Panc1 (cell line): ENCODE measurements around the gene PCDHGC5. TPM values are rescaled to one million over a fixed set of nuclear protein-coding genes. Genes with fewer than 3 reads are reported as not detected.

Experiments used
- ATAC-seq: fragments of 200-7000 bp; cut with Tn5 transposase; 2 replicates; pipeline ENCODE4 v1.9.1; 2020; ENCODE audit warnings: mild to moderate bottlenecking, moderate library complexity
- BruUV-seq: library from RNA; stranded (reverse); fragments of 400-500 nt; replicated peaks from 2 replicates; lab custom pipeline; 2021; lab: Mats Ljungman, UMichigan
- CTCF ChIA-PET: fragments of 300-600 bp; sonication (Branson Sonifier 250); formaldehyde crosslinking; loops from one replicate; lab custom pipeline; 2022; ENCODE audit warnings: antibody characterized with exemption; lab: Charles Lee
- POLR2A ChIA-PET: fragments of 300-600 bp; sonication (Branson Sonifier 250); formaldehyde crosslinking; loops from one replicate; lab custom pipeline; 2022; ENCODE audit warnings: antibody characterized with exemption; lab: Charles Lee
- DNase-seq: peaks from one replicate; pipeline ENCODE4 v3.0.0-alpha.2; 2010; ENCODE audit warnings: low read depth, low spot score
- H3K27ac ChIP-seq: 2 replicates; pipeline ENCODE4 v1.5.1; 2011; ENCODE audit warnings: mild to moderate bottlenecking, low read length, inconsistent platforms
- H3K27me3 ChIP-seq: fragments of 200-500 bp; sonication (Bioruptor generic); 2 replicates; pipeline ENCODE4 v1.6.0; 2014; ENCODE audit warnings: low read length, inconsistent platforms; ENCODE audit not compliant: control insufficient read depth, insufficient read depth
- H3K36me3 ChIP-seq: fragments of 200-500 bp; sonication (Bioruptor generic); 2 replicates; pipeline ENCODE4 v1.5.1; 2014; ENCODE audit warnings: inconsistent platforms, mild to moderate bottlenecking, low read length, moderate library complexity; ENCODE audit not compliant: control insufficient read depth, insufficient read depth
- H3K4me1 ChIP-seq: 2 replicates; pipeline ENCODE4 v1.5.1; 2011; ENCODE audit warnings: inconsistent platforms, mild to moderate bottlenecking, low read length, moderate library complexity; ENCODE audit not compliant: control insufficient read depth, insufficient read depth
- H3K4me3 ChIP-seq, 2 experiments: 2 replicates each; pipeline ENCODE4 v1.5.1; 2011 to 2012; ENCODE audit warnings: low read depth in 2 of 2, low read length in 2 of 2, mild to moderate bottlenecking in 2 of 2, inconsistent platforms in 1 of 2, moderate library complexity in 1 of 2
- H3K9me3 ChIP-seq: fragments of 200-500 bp; sonication (Bioruptor generic); 2 replicates; pipeline ENCODE4 v1.5.1; 2014; ENCODE audit warnings: low read depth, mild to moderate bottlenecking, inconsistent platforms, low read length, moderate library complexity; ENCODE audit not compliant: control insufficient read depth, insufficient read depth
- CTCF ChIP-seq: fragments of 450-650 bp; IDR thresholded peaks from 2 replicates; pipeline ENCODE4 v1.5.1; 2017; ENCODE audit warnings: mild to moderate bottlenecking
- POLR2AphosphoS5 ChIP-seq: IDR thresholded peaks from 2 replicates; pipeline ENCODE4 v1.6.1; 2012; ENCODE audit warnings: mild to moderate bottlenecking, low read depth, low read length, moderate library complexity
- REST ChIP-seq, 2 experiments: IDR thresholded peaks; 2 replicates each; pipeline ENCODE4 v1.6.1; 2011 to 2012; ENCODE audit warnings: low read depth in 2 of 2, control low read depth in 1 of 2, low read length in 1 of 2, mild to moderate bottlenecking in 1 of 2, moderate library complexity in 1 of 2; ENCODE audit not compliant: insufficient read depth in 1 of 2
- SIN3A ChIP-seq: IDR thresholded peaks from 2 replicates; pipeline ENCODE4 v1.6.1; 2012; ENCODE audit warnings: low read depth, mild to moderate bottlenecking, low read length, moderate library complexity, borderline replicate concordance; ENCODE audit not compliant: insufficient read depth
- TCF7L2 ChIP-seq: IDR thresholded peaks from 2 replicates; pipeline ENCODE4 v1.6.1; 2011; ENCODE audit warnings: mild to moderate bottlenecking, low read depth, low read length, inconsistent platforms
- in situ Hi-C: cut with HindIII; loops from 2 replicates; pipeline ENCODE4 v1.10.0; 2016; ENCODE audit warnings: low sequenced_read_pairs, low pct_unique_long_range_greater_than_20kb
- intact Hi-C: fragments of 100-400 bp; cut with micrococcal nuclease; formaldehyde crosslinking; loops from one replicate; pipeline ENCODE4 v1.10.0; 2022; ENCODE audit not compliant: unreplicated experiment
- total RNA-seq: library from RNA; stranded (reverse); gene quantifications from one replicate; pipeline ENCODE4 v1.2.1, GENCODE V29; 2021; ENCODE audit not compliant: unreplicated experiment

Gene PCDHGC5
- total RNA-seq, 1 experiment from 2014 or later: 0.36 TPM

DNA sequence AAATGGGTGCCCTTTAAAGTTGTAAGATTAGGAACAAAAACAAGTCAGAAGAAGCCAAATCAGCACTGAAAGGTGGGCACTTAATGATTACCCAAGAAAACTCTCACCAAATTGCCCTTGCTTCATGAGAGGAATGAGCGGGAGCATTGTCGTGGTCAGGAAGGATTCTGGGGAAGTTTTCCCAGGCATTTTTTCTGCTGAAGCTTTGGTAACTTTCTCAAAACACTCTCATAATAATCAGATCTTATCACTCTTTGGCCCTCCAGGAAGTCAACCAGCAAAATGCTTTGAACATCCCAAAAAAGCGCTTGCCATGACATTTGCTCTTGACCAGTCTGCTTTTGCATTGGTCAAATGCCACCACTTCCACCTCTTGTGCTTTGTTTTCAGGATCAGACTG lies 23.5 kb upstream of the PCDHGC5 start:
- Histone ChIP-seq H3K4me1 (no peaks in the 10 kb centered on the region), H3K27me3 (no peaks in the 10 kb centered on the region), H3K4me3 (no peak overlapping the region), H3K27ac (no peak overlapping the region), H3K36me3 (no peaks in the 10 kb centered on the region), H3K9me3 (no peaks in the 10 kb centered on the region)
- in situ Hi-C loops: no loop called here
- CTCF ChIA-PET: interaction anchor here (0.6 to 0.7 kb wide), 3 partner anchors 26 to 141 kb away, joined by 3 to 4 read pairs (median 4); no protein-coding TSS in a partner anchor
- no peak for DNase-seq
- no peak for TF ChIP-seq CTCF
- TF ChIP-seq TCF7L2: no peak
- TF ChIP-seq SIN3A: no peak
- TF ChIP-seq REST (IDR thresholded peaks at IDR 0.05; ENCODE audit: insufficient read depth in 1 of 2, low read depth in 2 of 2, low read length in 1 of 2): no peak
- no peak for TF ChIP-seq POLR2AphosphoS5
- no peak for ATAC-seq
- BruUV-seq: no TSS peak
- intact Hi-C loops: no loop called here
- POLR2A ChIA-PET: no interaction called here

GRCh38 chr5:141475625-141476131 lies 13.2 kb upstream of the PCDHGC5 start, which contains the start of gene PCDHGC3:
PCDHGC3 (plus strand) TSS chr5:141475966; CDS start chr5:141476117, 151 bp downstream.
- Histone ChIP-seq H3K27ac (peak within 1 kb of the TSS; percentile 89), H3K4me1 (peaks cover 12% of the 10 kb centered on the region), H3K4me3 (peak within 1 kb of the TSS; percentile 90 to 93), H3K27me3 (no peaks in the 10 kb centered on the region), H3K36me3 (no peaks in the 10 kb centered on the region), H3K9me3 (no peaks in the 10 kb centered on the region)
- ChIA-PET POLR2A (interaction anchor here (1.2 kb wide), 1 partner anchor 17 kb away, joined by 4 read pairs; no protein-coding TSS in a partner anchor), CTCF (interaction anchor here (0.5 to 1.8 kb wide), 11 partner anchors 9 to 323 kb away, joined by 3 to 12 read pairs (median 5); partner anchors contain the start of genes PCDHGA10 and PCDHGB7)
- ATAC-seq (peak; percentile 99), DNase-seq (peak; percentile 74)
- TF ChIP-seq SIN3A (no peak), TCF7L2 (peak; percentile 22; the same call in 1 of the 2 replicates), CTCF (peak; percentile 65), POLR2AphosphoS5 (no peak), REST (IDR thresholded peaks at IDR 0.05; ENCODE audit: insufficient read depth in 1 of 2, low read depth in 2 of 2, low read length in 1 of 2) (no peak)
- in situ Hi-C loops (no loop called here), intact Hi-C loops (loop anchor here (2.0 kb wide), 1 partner anchor 49 kb away; no protein-coding TSS in a partner anchor)
- no TSS peak for BruUV-seq
